ENCODE results near the gene GRK1. TPM values are rescaled to one million over a fixed set of nuclear protein-coding genes. Genes with fewer than 3 reads are reported as not detected.

GRK1 gene
- total and polyA plus RNA-seq, 2 of the 13 experiments (the other 11 are each of a cell fraction or from before 2014, with no cell fraction given), result 0.07 to 0.12 TPM

DNA sequence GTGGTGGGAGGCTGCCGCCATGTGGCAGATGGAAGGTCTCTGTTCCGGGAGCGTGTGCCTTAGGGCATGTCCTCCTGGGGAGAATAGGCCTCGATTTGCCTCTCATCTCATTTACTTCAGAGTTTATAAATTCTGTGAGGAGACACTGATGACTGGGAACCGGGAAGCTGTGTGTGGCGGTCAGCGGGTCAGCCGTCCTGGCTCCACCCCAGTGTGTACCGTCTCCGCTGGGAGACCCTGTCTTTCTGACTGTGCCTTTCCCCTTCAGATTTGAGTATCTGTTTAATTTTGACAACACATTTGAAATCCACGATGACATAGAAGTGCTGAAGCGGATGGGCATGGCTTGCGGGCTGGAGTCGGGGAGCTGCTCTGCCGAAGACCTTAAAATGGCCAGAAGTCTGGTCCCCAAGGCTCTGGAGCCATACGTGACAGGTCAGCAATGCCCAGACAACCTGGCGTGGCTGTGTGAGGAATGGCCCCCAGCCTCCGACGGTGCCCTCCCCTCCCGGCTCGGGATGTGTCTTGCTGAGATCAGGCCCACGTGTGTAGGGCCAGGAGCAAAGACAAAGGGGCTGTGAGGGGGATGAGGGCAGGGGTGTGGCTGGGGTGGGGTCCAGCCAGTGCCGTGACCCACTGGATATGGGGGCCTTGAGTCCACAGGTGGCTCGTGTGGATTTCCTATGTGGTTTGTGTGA is 30.6 kb upstream of the GRK1 start:
- H2AFZ ChIP-seq (ENCODE audit: low read length), result no peak overlapping the region
- H3K9me3 ChIP-seq (ENCODE audit: low read length), result no peaks in the 10 kb centered on the region
- H3K27me3 ChIP-seq (ENCODE audit: control insufficient read depth in 1 of 2, insufficient read depth in 2 of 2, low read length in 2 of 2), result no peaks in the 10 kb centered on the region
- DNase-seq (ENCODE audit: low spot score), result no peak
- H4K20me1 ChIP-seq (ENCODE audit: insufficient read depth, low read length), result 0 out of 2 replicates have a peak, but pooled peaks cover 3% of the 10 kb centered on the region
- no peak overlapping the region for H3K9ac ChIP-seq (ENCODE audit: insufficient read depth, low read depth, low read length)
- no peaks in the 10 kb centered on the region for H3K79me2 ChIP-seq (ENCODE audit: insufficient read depth, low read length)
- no peaks in the 10 kb centered on the region for H3K4me1 ChIP-seq (ENCODE audit: insufficient read depth, low read length)
- H3K4me2 ChIP-seq (ENCODE audit: low read depth, low read length), result no peak overlapping the region
- H3K4me3 ChIP-seq (replicated peaks in 1 of 3; ENCODE audit: insufficient read depth in 1 of 3, low read depth in 2 of 3, low read length in 3 of 3), result no peak overlapping the region
- 98% methylated on average over 23 of the region's 24 CpGs for WGBS (ENCODE audit: low lambda C conversion rate)
- TF ChIP-seq ZNF607 (CRISPR knock-in tag; IDR thresholded peaks at IDR 0.05; ENCODE audit: borderline replicate concordance), result no peak
- TF ChIP-seq MTA1 (CRISPR knock-in tag; IDR thresholded peaks at IDR 0.05; ENCODE audit: borderline replicate concordance), result no peak
- no peak for TF ChIP-seq TEF (CRISPR knock-in tag; IDR thresholded peaks at IDR 0.05)
- TF ChIP-seq ARNTL (CRISPR knock-in tag; IDR thresholded peaks at IDR 0.05), result no peak
- TF ChIP-seq SCMH1 (CRISPR knock-in tag; IDR thresholded peaks at IDR 0.05; ENCODE audit: borderline replicate concordance), result no peak
- no peak for TF ChIP-seq RFX3 (CRISPR knock-in tag; IDR thresholded peaks at IDR 0.05)
- no peak for TF ChIP-seq AGO2 (optimal IDR thresholded peaks at IDR 0.05; ENCODE audit: low read depth, low read length)
- TF ChIP-seq RAD51 (IDR thresholded peaks at IDR 0.05; ENCODE audit: borderline replicate concordance), result no peak
- TF ChIP-seq PCBP2 (optimal IDR thresholded peaks at IDR 0.05; ENCODE audit: low read depth, low read length, poor library complexity, severe bottlenecking), result no peak
- no peak for TF ChIP-seq MTF1 (CRISPR knock-in tag; IDR thresholded peaks at IDR 0.05)
- no peak for TF ChIP-seq SOX6 (IDR thresholded peaks at IDR 0.05)
- TF ChIP-seq SOX6 (CRISPR knock-in tag; IDR thresholded peaks at IDR 0.05), result no peak
- no peak for TF ChIP-seq HBP1 (CRISPR knock-in tag; IDR thresholded peaks at IDR 0.05; ENCODE audit: low read depth)
- TF ChIP-seq FLYWCH1 (CRISPR knock-in tag; IDR thresholded peaks at IDR 0.05), result no peak
- TF ChIP-seq CHD2 (IDR thresholded peaks at IDR 0.05; ENCODE audit: low read depth, low read length), result no peak
- no peak overlapping the region for H3K27ac ChIP-seq (ENCODE audit: extremely low read length, insufficient read depth, low read length)
- no peak for ATAC-seq
- intact Hi-C loops (cut with micrococcal nuclease; ENCODE audit: unreplicated experiment) (no loop called here), in situ Hi-C loops (cut with HindIII; ENCODE audit: extremely low pct_ligation_motif_present, low pct_unique_long_range_greater_than_20kb) (no loop called here)
- POLR2A ChIA-PET, result no interaction called here
- CTCF ChIA-PET (ENCODE audit: low intra/inter-chr PET ratio, low total read pairs), result no interaction called here
- FAIRE-seq, result no peak
- BruUV-seq (replicated peaks), result no TSS peak
- H3K36me3 ChIP-seq (replicated peaks in 1 of 2; ENCODE audit: control insufficient read depth in 1 of 2, insufficient read depth in 2 of 2, low read length in 2 of 2), result peaks cover 35 to 89% of the 10 kb centered on the region in 2 experiments

Data from HepG2 (cell line).